OCI-M1 (cell line): ENCODE data around the gene ATP6V1A.

ENCODE experiments used
- DNase-seq: peaks from one replicate; lab custom pipeline; 2025; lab: John Stamatoyannopoulos, UW

The ATP6V1A gene

GRCh38 chr3:113746548-113747282 is at the start of gene ATP6V1A:
Gene ATP6V1A, plus strand, starts transcription at chr3:113747035. Its CDS starts 31,719 bp downstream, at chr3:113778754.
- peak; percentile 96 for DNase-seq

DNA sequence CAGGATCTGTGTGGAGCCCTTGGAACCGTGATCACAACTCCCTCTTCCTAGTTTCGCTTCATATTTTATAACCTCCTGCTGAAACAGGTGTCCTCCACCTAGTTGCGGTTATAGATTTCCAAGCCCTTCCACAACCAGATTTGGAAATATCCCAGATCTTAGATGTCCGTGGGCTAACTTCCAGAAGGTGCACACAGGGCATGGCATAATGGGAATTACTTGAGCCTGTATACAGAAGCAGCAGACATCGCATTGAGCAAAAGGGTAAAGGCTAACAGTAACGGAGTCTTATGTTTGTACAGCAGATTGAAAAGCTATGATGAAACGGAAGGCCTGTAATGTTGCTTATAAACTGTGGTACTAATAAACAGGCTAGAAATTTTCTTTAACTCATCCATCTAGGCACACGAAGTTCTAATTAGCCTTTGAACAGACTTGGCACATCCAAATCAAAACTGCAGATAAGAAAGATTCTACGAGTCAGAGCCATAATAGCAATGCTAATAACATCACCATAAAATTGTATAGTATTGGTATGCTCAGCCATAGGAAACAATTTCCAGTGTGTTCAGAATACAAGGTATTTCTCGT is 49.2 kb upstream of the ATP6V1A start:
- DNase-seq, result peak; percentile 50

GRCh38 chr3:113698213-113698742 is 48.6 kb upstream of the ATP6V1A start:
- no peak for DNase-seq

- DNase-seq, result no peak
Measured at GRCh38 chr3:113698956-113699355, 47.9 kb upstream of the ATP6V1A start.

GRCh38 chr3:113707835-113708234 is 39.0 kb upstream of the ATP6V1A start:
- DNase-seq, result no peak

- DNase-seq, result peak; percentile 13
Measured at GRCh38 chr3:113712129-113712528, 34.7 kb upstream of the ATP6V1A start.

DNA sequence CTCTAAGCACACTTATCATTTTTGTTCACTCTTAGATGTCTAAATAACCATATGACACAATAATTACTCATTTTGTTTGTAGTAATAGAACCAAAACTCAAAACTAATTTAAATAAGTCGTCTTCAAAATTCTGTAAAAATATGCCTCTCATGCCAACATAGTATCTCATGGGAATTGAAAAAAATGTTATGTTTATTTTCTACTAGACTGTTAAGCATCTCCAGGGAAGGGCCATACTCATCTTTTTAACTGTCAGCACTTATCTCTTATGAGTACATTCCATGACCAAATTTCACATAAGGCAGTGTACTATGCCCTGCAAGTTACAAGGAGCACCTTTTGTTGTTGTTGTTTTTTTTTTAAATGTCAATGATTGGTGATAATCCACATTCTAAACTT is 32.1 kb upstream of the ATP6V1A start:
- DNase-seq, result no peak

- DNase-seq, result no peak
Measured at GRCh38 chr3:113717308-113717707, 29.5 kb upstream of the ATP6V1A start.

DNA sequence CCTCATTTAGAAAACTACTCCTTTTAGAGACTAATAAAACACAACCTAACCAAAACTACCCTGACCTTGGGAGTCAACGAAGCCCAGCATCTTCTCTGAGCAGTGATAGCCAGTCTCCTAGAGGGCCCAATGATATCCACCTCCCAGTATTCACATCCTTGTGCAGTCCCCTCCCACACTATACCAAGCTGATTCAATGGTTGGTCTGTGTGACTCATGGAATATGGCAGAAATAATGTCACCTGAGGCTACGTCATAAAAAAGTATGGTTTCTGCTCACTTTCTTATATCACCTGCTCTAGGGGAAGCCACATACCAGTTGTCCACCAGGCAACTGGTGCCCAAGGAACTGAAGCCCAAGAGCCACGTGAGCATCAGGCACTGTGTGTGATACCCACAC is 29.0 kb upstream of the ATP6V1A start:
- DNase-seq, result no peak

DNA sequence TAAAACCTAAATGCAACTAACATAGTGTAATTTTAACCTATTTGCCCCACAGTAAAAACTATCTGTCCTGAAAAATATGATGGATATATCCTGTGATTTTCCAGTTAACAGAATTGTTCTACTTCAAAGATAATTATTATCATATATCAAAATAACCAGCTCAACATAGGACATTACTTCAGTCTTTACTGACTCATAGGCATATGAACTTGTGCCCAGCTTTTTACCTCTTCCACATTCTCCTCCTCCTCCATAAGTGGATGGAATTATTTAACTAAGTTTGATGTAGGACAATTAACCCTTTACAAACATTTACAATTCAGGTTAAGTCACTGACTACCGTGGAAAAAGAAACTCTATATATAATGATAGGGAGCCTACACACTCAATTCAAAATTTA is 27.5 kb upstream of the ATP6V1A start:
- DNase-seq, result no peak

GRCh38 chr3:113719758-113720157 is 27.1 kb upstream of the ATP6V1A start:
- DNase-seq, result no peak

DNA sequence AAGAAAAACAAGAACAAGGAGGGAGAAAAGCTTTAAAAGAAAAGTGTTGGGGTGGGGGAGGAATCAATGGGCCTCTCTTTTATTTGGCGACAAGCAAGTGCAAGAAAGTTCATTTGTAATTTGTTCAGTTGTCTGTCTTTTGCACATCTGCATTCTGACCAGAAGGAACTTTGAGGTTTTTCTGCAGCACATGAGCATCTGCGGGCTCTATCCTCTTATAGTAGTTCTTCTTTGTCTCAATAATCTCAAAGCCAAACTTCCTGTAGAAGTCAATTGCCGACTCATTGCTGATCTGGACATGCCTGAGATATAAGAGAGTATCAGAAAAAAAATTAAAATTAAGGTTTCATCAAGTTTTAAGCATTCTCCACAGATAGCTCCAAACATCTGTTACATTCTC is 25.2 kb upstream of the ATP6V1A start:
- DNase-seq, result peak; percentile 33

- DNase-seq, result no peak
Measured at GRCh38 chr3:113728661-113729060, 18.2 kb upstream of the ATP6V1A start.

DNA sequence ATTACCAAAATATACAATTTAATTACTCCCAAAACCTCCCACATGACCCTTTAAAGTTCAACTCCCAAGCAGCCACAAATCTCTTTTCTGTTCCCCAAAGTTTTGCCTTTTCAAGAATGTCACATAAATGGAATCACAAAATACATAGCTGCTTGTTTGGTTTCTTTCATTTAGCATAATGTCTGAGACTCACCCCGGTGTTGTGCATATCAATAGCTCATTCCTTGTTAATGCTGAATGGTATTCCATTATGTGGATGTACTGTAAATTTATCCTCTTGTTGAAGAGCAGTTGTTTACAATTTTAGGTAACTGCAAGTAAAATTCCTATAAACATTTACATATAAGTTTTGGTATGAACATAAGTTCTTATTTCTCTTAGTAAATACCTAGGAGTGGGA is 16.3 kb upstream of the ATP6V1A start:
- no peak for DNase-seq

DNA sequence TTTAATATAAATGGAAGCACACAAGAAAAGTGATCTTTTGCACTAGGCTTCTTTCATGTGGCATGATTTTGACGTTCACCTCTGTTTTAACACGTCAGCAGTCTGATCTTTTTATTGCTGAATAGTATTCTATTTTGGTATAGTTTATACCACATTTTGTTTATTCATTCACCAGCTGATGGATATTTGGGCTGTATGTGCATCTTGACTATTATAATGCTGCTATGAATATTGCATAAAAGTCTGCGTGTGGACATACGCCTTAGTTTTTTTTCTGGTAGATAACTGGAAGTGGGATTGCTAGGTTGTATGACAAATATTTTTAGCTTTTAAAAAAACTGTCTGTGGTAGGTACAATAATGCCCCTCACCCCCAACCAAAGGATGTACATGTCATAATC is 15.1 kb upstream of the ATP6V1A start:
- no peak for DNase-seq

DNA sequence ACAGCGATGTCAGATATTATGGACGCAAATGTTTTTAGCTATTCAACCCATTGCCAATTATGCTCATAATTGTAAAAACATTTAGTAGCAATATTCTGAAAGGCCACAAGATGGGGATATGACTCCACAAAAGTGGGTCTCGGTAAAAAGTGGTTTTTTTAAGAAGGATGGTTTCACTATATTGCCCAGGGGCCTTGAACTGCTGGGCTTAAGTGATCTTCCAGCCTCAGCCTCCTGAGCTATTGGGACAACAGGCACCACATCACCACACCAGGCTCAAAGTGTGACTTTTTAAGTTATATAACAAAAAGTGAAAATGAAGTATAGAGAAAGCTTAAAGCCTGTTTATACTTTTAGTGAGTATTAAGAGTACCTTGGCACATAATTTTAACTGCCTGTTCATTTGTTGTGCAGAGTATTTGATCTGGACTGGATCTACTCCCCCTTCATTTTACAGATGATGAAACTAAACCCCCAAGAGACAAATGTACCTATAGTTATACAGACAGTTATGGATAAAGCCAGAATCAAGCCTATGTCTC is 10.2 kb upstream of the ATP6V1A start:
- DNase-seq, result peak; percentile 87

DNA sequence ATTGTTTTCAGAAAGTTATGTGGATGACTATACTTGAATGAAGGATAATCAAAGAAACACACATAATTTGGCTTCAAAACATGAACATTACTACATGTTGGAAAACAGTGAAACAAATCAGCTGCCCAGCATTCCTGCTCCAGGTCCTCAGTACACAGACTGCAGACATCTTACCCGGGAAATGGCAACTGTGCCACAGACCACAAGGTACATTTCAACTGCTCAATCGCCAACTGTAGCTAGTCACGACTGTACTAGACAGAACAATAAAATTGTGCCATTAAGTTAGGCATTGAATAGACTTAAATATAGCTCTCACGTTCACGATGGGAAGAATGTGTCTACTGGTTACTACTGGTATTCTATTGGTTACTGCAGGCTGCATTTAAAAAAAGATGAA is 5.7 kb upstream of the ATP6V1A start:
- DNase-seq, result no peak

DNA sequence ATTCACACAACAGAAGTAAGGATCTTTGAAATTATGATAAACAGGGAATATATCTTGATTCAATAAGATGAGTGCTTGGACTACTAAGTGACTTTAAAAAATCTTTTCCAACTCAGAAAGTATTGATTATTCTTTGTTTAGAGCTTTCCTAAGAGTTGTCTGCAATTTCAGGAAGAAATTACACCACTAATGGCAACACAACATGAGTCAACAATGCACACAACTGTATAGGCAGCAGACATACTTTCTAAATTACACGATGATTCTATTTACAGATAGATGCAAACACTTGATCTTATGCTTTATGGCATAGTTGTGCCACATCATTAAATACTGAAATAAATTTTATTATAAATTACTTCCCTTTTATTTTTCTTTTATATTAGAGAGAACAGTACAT is 5.2 kb upstream of the ATP6V1A start:
- DNase-seq, result no peak

DNA sequence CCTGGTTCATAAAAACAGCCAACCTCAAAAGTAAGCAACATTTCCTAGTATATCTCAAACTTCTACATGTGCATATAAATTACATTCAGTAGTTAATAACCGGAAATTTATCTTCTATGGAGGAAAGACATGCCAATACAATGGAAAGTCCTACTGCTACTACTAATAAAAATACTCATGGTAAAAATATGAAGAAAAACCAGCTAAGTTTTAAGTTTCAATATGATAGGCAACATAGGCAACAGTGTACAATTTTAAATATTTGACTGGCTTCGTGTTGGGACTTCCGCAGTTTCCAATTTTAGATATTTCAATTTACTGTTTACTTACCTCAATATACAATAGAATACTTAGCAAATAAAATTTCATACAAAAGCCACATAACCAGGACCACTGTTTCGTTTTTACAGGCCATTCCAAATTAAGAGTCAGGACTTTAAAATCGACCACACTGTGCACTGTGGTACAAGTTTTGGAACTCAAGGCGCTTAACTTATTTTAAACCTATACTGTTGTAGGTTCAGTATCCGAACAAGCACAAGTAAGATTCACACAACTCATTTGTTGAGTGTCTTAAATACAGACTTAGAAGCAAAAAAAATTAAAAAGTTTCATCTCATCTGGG is 3.7 kb upstream of the ATP6V1A start:
- DNase-seq, result peak; percentile 67

DNA sequence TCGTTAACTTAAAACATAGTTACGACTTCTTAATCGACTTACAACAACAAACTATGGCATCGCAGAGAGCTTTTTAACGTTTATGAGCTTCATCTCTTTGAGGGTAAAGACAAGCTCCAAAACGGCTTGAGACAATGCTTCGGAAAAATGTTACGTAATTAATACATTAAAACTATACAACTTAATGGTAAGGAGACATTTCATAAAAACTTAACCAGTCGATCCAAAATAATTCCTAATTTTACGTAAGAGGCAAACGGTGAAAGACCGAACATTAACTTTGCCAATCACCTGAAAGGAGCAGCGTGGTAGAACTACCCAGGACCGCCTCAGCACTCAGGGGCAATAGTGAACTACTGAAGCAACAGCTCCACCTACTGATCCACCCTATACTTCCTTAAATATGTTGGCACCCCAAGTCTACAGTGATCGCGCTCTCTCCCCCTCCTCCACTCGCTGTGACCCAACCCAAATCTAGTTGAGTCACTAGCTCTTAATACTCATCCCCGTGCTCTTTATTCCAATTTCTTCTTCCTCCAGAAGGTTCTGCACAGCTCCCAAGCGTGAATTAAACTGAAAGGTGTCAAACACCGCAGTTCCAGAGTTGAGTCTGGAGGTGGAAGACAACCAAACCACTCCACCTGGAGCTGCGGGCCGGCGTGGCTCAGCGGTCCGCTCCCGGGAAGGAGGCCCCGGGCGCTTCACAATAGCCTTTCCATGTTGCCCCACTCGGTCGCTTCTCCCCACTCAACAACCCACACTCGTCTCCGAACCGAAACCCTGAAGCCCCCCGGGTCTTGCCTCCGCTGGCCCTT is 1.7 kb upstream of the ATP6V1A start:
- peak; percentile 93 for DNase-seq

DNA sequence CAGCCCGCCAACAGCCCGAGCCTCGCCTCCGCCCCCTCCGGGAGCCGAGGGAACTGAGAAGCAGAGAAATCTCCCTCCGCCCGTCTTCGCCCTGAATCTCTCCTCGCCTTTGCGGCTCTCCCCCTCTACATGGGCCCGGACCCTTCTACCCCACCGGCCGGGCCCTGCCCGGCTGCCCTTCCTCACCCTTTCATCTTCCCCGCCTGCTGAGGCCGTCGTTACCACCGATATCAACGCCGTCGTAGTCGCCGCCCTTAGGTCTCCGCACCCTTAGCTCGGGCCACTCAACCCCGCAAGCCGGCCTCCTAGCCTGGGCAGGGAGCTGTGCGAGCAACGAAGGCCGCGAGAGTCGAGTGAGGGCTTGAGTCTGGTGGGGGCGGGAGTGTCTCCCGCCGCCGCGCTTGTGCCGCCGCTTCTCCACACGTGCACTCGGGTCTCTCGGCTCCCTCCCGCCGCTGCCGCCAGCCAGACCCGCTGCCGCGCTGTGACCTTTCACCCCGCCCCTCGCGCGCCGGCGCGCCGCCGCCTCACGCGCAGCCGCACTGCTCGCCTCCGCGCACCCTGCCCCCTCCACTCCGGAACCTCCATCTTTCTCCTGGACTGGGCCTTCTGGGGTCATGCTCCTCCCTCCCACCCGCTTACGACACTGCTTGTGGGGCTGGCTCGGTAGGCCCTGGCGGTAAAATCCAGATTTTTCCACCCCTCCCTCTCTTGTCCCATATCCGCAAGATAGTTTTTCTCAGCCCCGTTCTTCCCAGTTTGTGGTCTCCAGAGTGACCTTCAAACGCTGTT is 883 bp upstream of the ATP6V1A start, which contains the start of gene NAA50:
TSS of gene NAA50 (minus strand) at position 494 of the 792 bp plus-strand sequence. CDS start at position 194, 300 bp downstream.
- DNase-seq, result peak; percentile 94
